ENCODE measurements around the gene PPP2R3B.
"Not testable (repeated sequence)": the region's sequence is repeated elsewhere in the genome, so short reads cannot be mapped to it uniquely, and the experiment has no call there.

PPP2R3B gene

DNA sequence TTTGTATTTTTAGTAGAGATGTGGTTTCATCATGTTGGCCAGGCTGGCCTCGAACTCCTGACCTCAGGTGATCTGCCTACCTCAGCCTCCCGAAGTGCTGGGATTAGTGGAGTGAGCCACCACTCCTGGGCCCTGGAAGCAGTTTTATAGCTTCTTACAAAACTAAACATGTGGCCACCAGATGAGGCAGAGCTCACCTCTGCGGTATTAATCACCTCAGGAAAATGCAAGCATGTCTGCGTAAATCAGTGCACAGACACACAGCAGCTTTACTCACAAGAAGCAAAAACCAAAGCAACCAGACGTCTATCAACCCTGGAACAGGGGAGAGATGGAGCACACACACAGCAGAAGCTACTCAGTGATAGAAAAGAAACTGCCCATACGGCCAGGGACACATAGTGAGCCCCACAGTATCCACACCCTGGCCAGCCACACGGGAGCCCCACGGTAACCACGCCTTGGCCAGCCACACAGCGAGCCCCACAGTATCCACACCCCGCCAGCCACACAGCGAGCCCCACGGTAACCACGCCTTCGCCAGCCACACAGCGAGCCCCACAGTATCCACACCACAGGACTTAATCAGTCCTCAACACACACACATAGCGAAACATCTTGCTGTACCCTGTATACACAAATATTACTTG lies 30.2 kb downstream of the PPP2R3B start:
- DNase-seq (ENCODE audit: extremely low read depth in 1 of 2, low read depth in 1 of 2): no peak

DNA sequence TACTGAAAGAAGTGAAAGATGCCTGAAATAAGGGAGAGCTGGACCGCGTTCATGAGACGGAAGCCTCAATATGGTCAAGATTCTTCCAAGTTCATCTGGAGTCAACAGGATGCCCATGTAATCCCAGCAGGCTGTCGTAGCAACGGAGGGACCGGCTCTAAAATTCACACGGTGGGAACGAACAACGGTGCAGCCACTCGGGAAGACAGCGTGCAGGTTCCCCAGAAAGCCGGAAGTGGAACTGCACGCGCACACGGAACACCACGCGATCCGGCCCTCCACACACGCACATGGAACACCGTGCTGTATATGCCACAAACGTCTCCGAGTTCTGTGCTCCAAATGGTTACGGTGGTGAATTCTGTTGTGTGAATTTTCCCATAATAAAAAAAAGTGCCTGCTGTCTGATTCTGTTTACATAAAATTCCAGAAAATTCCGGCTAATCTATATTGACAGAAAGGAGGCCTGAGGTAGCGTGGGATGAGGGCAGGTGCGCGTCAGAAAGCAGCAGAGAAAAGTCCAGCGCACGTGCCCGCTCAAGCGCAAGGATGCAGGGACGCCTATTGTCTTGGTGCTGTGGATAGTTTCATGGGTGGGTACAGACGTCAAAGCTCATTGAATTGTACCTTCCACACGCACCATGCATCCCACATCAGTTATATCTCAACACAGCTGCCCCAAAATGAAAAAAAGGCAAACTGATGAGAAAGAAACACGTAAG lies 31.2 kb downstream of the PPP2R3B start:
- no peak for DNase-seq (ENCODE audit: extremely low read depth in 1 of 2, low read depth in 1 of 2)

DNA sequence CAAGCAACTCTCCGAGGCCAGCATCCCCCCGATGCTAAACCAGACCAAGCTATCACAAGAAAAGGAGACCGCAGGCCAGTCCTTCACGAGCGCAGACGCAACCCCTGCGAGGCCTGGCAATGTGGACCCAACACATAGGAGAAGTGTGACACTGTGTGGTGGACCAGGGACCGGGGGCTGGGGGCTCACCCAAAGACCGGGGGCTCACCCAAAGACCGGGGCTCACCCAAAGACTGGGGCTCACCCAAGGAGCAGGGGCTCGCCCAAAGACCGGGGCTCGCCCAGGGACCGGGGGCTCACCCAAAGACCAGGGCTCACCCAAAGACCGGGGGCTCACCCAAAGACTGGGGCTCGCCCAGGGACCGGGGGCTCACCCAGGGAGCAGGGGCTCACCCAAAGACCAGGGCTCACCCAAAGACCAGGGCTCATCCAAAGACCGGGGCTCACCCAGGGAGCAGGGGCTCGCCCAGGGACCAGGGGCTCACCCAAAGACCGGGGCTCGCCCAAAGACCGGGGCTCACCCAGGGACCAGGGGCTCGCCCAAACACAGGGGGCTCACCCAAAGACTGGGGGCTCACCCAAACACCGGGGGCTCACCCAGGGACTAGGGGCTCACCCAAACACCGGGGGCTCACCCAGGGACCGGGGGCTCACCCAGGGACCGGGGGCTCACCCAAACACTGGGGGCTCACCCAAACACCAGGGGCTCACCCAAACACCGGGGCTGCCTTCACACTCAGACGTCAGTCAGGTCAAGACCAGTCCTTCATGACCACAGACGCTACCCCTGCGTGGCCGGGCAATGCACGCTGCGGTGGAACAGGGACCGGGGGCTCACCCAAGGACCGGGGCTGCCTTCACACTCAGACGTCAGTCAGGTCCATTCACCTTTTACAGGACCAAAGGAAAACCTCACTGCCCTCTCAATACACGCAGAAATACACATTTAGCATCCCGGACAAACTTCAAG lies 32.9 kb downstream of the PPP2R3B start:
- DNase-seq (ENCODE audit: extremely low read depth in 1 of 2, low read depth in 1 of 2): no peak

DNA sequence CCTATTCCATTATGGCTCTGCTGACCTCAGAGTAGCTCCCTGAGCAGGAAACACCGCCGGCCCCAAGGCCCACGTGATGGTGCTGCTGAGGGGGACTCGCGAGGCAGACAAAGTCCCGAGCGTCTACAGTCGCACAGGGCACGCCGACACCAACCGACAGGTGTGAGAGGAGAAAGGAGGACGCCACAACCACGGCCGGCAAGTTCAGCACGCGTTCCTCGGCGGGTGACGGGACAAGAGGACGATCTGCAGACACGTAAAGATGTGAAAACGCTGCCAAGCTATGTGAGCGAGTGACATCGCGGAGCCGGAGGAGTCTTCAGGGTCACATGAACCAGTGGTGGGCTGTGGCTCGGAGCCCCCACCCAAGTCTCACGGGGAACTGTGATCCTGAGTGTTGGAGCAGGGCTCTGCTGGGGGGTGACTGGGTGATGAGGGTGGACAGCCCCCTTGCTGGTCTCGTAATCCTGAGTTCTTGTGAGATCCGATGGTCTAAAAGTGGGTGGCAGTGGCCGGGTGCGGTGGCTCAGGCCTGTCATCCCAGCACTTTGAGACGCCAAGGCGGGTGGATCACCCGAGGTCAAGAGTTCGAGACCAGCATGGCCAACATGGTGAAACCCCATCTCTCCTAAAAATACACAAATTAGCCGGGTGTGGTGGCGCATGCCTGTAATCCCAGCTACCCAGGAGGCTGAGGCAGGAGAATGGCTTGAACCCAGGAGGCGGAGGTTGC lies 34.0 kb downstream of the PPP2R3B start:
- no peak for DNase-seq (ENCODE audit: extremely low read depth in 1 of 2, low read depth in 1 of 2)

DNA sequence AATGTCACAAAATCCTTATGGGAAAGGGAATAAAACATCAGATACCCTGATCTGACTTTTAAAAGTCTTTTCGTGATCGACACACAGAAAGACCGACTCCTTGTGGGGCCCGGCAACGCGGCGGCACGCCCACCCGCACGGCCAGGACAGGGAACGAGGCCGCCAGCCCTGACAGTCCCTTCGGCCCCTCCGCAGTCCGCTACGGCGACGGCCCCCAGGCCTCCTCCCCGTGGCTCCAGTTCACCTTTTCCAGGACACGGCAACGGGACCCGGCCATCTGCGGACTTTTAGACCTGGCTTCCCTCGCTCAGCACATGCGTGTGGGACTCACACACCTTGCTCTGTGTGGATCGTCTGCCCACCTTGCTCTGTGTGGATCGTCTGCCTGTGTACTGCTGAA lies 34.5 kb downstream of the PPP2R3B start:
- DNase-seq (ENCODE audit: extremely low read depth in 1 of 2, low read depth in 1 of 2): no peak

DNA sequence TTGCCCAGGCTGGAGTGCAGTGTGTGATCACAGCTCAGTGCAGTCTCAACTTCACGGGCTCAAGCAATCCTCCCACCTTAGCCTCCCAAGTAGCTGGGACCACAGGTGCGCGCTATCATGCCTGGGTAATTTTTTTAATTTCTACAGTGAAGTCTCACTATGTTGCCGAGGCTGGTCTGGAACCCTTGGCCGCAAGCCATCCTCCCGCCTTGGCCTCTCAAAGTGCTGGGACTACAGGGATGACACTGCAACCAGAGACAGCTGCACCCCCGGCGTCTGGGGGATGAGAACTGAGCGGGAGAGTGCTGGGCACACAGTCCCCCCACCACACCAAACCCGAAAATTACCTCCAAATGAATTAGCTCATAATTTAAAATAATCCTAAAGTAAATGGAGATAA lies 35.0 kb downstream of the PPP2R3B start:
- no peak for DNase-seq (ENCODE audit: extremely low read depth in 1 of 2, low read depth in 1 of 2)

- not testable (repeated sequence) for DNase-seq (ENCODE audit: extremely low read depth in 1 of 2, low read depth in 1 of 2)
Observed at GRCh38 chrX:351324-351641, 35.4 kb downstream of the PPP2R3B start.

- DNase-seq (ENCODE audit: extremely low read depth in 1 of 2, low read depth in 1 of 2): no peak
Observed at GRCh38 chrX:350534-351323, 36.0 kb downstream of the PPP2R3B start.

- no peak for DNase-seq (ENCODE audit: extremely low read depth in 1 of 2, low read depth in 1 of 2)
Observed at GRCh38 chrX:350148-350533, 36.6 kb downstream of the PPP2R3B start.

DNA sequence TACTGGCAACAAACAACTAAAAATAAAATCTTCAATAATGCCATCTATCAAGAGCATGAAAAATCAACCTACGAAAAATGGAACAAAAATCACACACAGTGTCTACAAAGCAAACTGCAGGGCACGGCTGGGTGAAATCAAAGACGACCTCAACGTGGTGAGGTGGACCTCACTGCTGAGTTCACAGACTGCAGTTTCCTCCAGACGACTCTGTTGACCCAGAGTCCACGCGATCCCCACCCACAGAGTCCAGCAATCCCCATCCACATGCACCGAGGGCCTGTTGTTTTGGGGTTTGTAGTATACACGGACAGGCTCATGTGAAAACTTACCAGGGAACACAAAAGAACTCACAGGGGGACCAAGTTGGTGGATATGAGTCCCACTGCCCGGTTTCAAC lies 37.0 kb downstream of the PPP2R3B start:
- DNase-seq (ENCODE audit: extremely low read depth in 1 of 2, low read depth in 1 of 2): no peak

DNA sequence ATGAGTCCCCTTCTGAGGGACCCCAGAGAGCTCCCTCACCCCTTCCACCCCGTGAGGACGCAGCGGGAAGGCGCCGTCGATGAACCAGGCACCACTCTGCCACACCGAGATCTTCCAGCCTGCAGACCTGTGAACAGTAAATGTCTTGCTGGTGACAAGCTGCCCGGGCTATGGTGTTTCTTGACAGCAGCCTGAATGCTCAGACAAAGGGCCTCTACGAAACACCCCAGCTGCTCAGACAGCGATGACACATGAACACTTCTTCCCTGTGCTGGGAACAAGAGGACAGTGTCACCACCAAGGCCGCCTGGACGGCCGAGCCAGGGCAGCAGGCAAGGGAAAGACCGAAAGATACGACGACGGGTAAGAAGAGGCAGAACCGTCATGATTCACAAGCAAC lies 37.5 kb downstream of the PPP2R3B start:
- DNase-seq (ENCODE audit: extremely low read depth in 1 of 2, low read depth in 1 of 2): no peak

DNA sequence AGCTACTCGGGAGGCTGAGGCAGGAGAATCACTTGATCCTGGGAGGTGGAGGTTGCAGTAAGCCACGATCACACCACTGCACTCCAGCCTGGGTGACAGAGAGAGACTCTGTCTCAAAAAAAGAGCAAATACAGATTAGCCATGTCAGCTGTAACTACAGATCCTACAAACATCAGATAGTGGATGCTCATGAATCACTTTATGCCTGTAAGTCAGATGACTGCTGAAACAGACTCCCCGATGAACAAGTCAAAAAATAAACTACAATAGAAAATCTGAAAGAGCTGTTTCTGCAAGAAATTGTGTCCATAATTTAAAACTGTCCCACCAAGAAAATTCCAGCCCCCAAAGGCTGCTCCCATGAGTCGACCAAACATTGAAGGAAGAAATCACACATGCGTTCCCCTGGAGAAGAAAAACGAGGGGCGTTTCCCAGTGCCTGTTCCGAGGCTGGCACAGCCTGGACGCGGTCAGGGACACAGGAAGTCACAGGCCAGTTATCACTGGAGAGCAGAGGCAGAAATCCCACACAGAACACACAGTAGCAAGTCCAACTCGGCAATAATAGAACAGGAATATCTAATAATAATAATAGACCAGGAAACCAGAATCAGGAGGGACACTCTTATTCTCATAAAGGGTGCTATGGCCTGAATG lies 38.1 kb downstream of the PPP2R3B start:
- no peak for DNase-seq (ENCODE audit: extremely low read depth in 1 of 2, low read depth in 1 of 2)

GRCh38 chrX:347351-348117 lies 39.2 kb downstream of the PPP2R3B start:
- no peak for DNase-seq (ENCODE audit: extremely low read depth in 1 of 2, low read depth in 1 of 2)

DNA sequence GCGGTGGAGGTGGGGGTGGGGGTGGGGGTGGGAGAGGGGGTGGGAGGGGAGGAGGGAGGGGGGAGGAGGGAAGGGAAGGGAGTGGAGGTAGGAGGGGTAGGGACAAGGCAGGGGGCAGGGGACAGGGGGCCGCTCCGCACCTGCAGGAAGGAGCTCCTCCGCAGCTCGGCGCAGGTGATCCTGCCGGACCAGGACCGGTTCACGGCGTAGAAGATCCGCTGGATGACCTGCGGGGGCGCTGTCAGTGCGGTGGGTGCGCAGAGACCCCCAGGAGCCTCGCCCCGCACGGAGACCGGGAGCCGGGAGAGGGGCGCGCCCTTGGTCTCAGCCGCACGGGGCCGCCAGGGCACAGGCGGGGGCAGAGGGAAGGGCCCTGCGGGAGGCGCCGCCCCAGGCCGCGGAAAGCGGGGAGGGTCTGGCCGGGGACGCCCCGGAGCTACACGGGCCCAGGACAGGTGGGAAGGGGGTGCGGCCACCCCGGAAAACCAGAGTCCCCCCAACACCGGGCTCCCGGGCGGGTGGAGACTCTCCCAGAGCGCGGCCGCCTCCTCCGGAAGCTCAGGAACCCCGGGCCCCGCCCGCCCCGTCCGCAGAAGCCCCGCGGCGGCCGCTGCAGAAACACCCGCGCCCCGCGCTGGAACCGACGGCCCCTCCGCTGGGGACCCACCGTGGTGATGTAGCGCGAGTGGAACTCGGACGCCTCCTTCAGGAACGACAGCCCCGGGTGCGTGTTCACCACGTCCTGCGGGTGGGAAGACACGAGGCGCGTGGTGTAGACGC lies 40.5 kb downstream of the PPP2R3B start:
- DNase-seq (ENCODE audit: extremely low read depth in 1 of 2, low read depth in 1 of 2): no peak

- DNase-seq (ENCODE audit: extremely low read depth in 1 of 2, low read depth in 1 of 2): no peak
Observed at GRCh38 chrX:345020-345925, 41.4 kb downstream of the PPP2R3B start.

DNA sequence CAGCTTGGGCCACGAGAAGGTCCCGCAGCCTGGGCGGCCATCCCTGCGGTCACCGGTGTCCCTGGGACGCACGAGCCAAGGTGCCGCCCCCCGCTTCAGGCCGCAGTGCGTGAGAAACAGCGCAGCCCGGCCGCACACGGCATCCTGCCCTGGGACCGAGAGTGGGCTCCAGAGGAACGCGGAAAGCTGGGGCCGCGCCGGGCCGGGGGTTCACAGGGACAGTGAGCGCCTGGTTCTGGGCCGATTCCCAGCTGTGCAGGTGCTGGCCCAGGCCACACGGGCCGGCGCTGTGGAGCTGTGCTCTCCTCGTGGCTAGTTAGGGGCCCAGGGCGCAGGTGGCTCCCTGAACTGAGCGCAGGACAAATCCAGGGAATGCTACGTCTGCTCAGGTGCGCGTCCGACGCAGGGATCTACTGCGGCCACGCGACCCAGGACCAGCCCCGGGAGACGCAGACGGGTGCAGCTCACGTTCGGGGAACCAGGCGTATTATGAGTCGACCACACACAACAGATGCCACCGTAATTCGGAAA lies 42.3 kb downstream of the PPP2R3B start:
- DNase-seq (ENCODE audit: extremely low read depth in 1 of 2, low read depth in 1 of 2): no peak

GRCh38 chrX:341541-342101 lies 45.1 kb downstream of the PPP2R3B start:
- no peak for DNase-seq (ENCODE audit: extremely low read depth in 1 of 2, low read depth in 1 of 2)
